AG04449 (cell line): ENCODE measurements around the gene IPO11.

ENCODE experiments used
- CTCF ChIA-PET: fragments of 350-600 bp; formaldehyde crosslinking; extraction: SDS; loops from one replicate; lab custom pipeline; 2021; ENCODE audit warnings: antibody characterized with exemption; lab: Yijun Ruan, JAX
- POLR2A ChIA-PET: fragments of 400-600, 350-600 bp; formaldehyde crosslinking; extraction: SDS; loops from one replicate; lab custom pipeline; 2020; ENCODE audit warnings: antibody characterized with exemption, inconsistent platforms; lab: Yijun Ruan, JAX
- DNase-seq: peaks from one replicate; pipeline ENCODE4 v3.0.0-alpha.2; 2010; ENCODE audit warnings: low read depth, low spot score
- H3K4me3 ChIP-seq: 2 replicates; pipeline ENCODE4 v1.5.1; 2011; ENCODE audit warnings: low read depth, mild to moderate bottlenecking, control low read depth, low read length
- CTCF ChIP-seq: IDR thresholded peaks from one replicate; pipeline ENCODE4 v1.5.1; 2011; ENCODE audit warnings: mild to moderate bottlenecking, moderate library complexity, low read length, control low read depth, inconsistent platforms; ENCODE audit not compliant: insufficient read depth; ENCODE audit errors: missing control alignments

The IPO11 gene

GRCh38 chr5:62424763-62425162 lies 12.2 kb downstream of the IPO11 start:
- POLR2A ChIA-PET: no interaction called here
- no peak overlapping the region for H3K4me3 ChIP-seq
- CTCF ChIA-PET: interaction anchor here (1.0 kb wide), 1 partner anchor 25 kb away, joined by 3 read pairs; no protein-coding TSS in a partner anchor
- no peak for TF ChIP-seq CTCF
- DNase-seq: no peak

GRCh38 chr5:62431735-62432620 lies 19.4 kb downstream of the IPO11 start:
- TF ChIP-seq CTCF: no peak
- no peak for DNase-seq
- POLR2A ChIA-PET: no interaction called here
- H3K4me3 ChIP-seq: no peak overlapping the region
- CTCF ChIA-PET: interaction anchor here (0.9 to 7.7 kb wide), 5 partner anchors 10 to 347 kb away, joined by 3 to 36 read pairs (median 4); no protein-coding TSS in a partner anchor

GRCh38 chr5:62432621-62433064 lies 20.1 kb downstream of the IPO11 start:
- CTCF ChIA-PET: interaction anchor here (0.9 to 7.7 kb wide), 5 partner anchors 10 to 346 kb away, joined by 3 to 36 read pairs (median 4); no protein-coding TSS in a partner anchor
- no peak for DNase-seq
- no peak for TF ChIP-seq CTCF
- H3K4me3 ChIP-seq: no peak overlapping the region
- POLR2A ChIA-PET: no interaction called here

GRCh38 chr5:62448528-62448927 lies 36.0 kb downstream of the IPO11 start:
- ChIA-PET CTCF (interaction anchor here (2.4 to 3.1 kb wide), 2 partner anchors 12 kb away, joined by 7 to 20 read pairs; no protein-coding TSS in a partner anchor), POLR2A (no interaction called here)
- TF ChIP-seq CTCF: no peak
- no peak overlapping the region for H3K4me3 ChIP-seq
- no peak for DNase-seq

- DNase-seq: no peak
- ChIA-PET POLR2A (no interaction called here), CTCF (interaction anchor here (1.3 to 3.1 kb wide), 3 partner anchors 10 to 328 kb away, joined by 3 to 20 read pairs (median 4); no protein-coding TSS in a partner anchor)
- H3K4me3 ChIP-seq: no peak overlapping the region
- no peak for TF ChIP-seq CTCF
Observed at GRCh38 chr5:62450259-62450658, 37.7 kb downstream of the IPO11 start.

GRCh38 chr5:62457071-62457470 lies 44.5 kb downstream of the IPO11 start:
- CTCF ChIA-PET: interaction anchor here (1.0 to 10.2 kb wide), 4 partner anchors 13 to 324 kb away, joined by 3 to 69 read pairs (median 12); no protein-coding TSS in a partner anchor
- POLR2A ChIA-PET: no interaction called here
- H3K4me3 ChIP-seq: no peak overlapping the region
- DNase-seq: no peak
- no peak for TF ChIP-seq CTCF
